GM12872 (cell line): ENCODE results near the gene MS4A13.

Experiments used
- TF ChIP-seq, protein P1 (sequence below): IDR thresholded peaks from 3 replicates; pipeline ENCODE4 v1.5.1; 2011; ENCODE audit warnings: low read depth, mild to moderate bottlenecking, low read length, moderate library complexity; ENCODE audit not compliant: insufficient read depth

The MS4A13 gene, protein sequence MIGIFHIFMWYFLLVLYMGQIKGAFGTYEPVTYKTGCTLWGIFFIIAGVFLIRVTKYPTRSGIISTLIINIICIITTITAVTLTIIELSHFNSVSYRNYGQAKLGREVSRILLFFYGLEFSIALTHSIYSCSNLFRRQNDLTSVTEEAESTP

GRCh38 chr11:60515144-60515855, at the start of gene MS4A13:
Gene MS4A13 (plus strand): TSS chr11:60515392. CDS start chr11:60518084, 2,692 bp downstream.
- TF ChIP-seq, protein P1, sequence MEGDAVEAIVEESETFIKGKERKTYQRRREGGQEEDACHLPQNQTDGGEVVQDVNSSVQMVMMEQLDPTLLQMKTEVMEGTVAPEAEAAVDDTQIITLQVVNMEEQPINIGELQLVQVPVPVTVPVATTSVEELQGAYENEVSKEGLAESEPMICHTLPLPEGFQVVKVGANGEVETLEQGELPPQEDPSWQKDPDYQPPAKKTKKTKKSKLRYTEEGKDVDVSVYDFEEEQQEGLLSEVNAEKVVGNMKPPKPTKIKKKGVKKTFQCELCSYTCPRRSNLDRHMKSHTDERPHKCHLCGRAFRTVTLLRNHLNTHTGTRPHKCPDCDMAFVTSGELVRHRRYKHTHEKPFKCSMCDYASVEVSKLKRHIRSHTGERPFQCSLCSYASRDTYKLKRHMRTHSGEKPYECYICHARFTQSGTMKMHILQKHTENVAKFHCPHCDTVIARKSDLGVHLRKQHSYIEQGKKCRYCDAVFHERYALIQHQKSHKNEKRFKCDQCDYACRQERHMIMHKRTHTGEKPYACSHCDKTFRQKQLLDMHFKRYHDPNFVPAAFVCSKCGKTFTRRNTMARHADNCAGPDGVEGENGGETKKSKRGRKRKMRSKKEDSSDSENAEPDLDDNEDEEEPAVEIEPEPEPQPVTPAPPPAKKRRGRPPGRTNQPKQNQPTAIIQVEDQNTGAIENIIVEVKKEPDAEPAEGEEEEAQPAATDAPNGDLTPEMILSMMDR, result no peak

DNA sequence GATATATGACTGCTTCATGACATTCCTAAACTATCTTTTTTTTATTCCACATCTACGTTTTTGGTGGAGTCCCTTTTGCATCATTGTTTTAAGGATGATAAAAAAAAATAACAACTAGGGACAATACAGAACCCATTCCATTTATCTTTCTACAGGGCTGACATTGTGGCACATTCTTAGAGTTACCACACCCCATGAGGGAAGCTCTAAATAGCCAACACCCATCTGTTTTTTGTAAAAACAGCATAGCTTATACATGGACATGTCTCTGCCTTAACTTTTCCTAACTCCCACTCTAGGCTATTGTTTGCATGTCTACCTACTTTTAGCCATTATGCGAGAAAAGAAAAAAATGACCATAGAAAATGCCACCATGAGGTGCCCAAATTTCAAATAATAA, 46.4 kb upstream of the MS4A13 start:
- TF ChIP-seq, protein P1, result no peak

- TF ChIP-seq, protein P1, result no peak
These were observed 45.5 kb upstream of the MS4A13 start for GRCh38 chr11:60469723-60470122.

DNA sequence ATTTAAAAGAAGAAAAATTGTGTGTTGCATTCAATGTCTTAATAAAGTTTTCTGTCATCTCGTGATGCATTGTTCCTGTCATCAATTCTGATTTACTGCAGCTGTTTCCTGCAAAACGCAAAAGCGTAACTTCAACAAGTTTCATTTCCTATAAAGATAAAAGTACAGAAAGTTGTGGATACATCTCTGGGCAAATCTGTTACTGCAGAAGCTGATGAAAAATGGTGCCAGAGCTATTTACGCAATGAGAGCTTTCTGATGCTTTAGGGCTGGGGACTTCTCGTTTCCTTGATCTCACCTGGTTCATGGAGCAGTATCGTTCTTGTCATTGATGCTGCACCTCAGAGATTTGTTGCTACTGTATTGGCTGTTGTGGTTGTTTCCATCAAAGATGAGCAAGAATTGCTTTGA, 38.2 kb upstream of the MS4A13 start:
- TF ChIP-seq, protein P1, result no peak

DNA sequence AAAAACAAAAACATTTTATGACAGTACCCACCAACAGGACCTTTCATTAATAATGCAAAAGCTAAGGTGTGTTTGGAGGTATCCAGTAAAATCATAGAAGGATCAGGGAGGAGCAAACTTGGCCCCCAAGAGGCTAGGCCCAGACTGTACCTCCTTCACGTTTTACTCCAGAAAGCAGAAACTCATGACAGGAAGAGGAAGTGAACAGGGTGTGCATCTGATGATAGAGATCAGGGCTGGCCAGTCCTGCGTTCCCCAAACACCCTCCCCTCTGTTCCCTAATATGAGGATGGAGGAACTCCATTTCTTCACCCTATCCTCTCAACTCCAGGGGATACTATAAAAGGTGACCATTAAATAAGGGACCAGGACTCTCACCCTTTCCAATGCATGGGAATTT, 32.8 kb upstream of the MS4A13 start:
- TF ChIP-seq, protein P1, result no peak

GRCh38 chr11:60485987-60486386, 29.2 kb upstream of the MS4A13 start:
- TF ChIP-seq, protein P1, result peak; percentile 95

GRCh38 chr11:60492488-60493009, 22.6 kb upstream of the MS4A13 start, which contains the start of gene MS4A12:
Gene MS4A12 (plus strand): TSS chr11:60492778. CDS start chr11:60497319, 4,541 bp downstream.
- TF ChIP-seq, protein P1, result no peak
